VCaP (cell line): ENCODE data around the gene KHSRP.

Source experiments
- H3K27ac ChIP-seq: fragments of 450-650 bp; 2 replicates; pipeline ENCODE4 v1.5.1; 2017
- TF ChIP-seq, protein P1 (sequence below): fragments of 450-650 bp; conservative IDR thresholded peaks from 2 replicates; pipeline ENCODE4 v1.5.1; 2017; ENCODE audit warnings: mild to moderate bottlenecking, moderate library complexity

KHSRP gene

GRCh38 chr19:6423499-6424194, 964 bp downstream of the KHSRP start:
- TF ChIP-seq, protein P1, sequence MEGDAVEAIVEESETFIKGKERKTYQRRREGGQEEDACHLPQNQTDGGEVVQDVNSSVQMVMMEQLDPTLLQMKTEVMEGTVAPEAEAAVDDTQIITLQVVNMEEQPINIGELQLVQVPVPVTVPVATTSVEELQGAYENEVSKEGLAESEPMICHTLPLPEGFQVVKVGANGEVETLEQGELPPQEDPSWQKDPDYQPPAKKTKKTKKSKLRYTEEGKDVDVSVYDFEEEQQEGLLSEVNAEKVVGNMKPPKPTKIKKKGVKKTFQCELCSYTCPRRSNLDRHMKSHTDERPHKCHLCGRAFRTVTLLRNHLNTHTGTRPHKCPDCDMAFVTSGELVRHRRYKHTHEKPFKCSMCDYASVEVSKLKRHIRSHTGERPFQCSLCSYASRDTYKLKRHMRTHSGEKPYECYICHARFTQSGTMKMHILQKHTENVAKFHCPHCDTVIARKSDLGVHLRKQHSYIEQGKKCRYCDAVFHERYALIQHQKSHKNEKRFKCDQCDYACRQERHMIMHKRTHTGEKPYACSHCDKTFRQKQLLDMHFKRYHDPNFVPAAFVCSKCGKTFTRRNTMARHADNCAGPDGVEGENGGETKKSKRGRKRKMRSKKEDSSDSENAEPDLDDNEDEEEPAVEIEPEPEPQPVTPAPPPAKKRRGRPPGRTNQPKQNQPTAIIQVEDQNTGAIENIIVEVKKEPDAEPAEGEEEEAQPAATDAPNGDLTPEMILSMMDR, result no peak
- H3K27ac ChIP-seq, result peak overlapping the region; percentile 74

DNA sequence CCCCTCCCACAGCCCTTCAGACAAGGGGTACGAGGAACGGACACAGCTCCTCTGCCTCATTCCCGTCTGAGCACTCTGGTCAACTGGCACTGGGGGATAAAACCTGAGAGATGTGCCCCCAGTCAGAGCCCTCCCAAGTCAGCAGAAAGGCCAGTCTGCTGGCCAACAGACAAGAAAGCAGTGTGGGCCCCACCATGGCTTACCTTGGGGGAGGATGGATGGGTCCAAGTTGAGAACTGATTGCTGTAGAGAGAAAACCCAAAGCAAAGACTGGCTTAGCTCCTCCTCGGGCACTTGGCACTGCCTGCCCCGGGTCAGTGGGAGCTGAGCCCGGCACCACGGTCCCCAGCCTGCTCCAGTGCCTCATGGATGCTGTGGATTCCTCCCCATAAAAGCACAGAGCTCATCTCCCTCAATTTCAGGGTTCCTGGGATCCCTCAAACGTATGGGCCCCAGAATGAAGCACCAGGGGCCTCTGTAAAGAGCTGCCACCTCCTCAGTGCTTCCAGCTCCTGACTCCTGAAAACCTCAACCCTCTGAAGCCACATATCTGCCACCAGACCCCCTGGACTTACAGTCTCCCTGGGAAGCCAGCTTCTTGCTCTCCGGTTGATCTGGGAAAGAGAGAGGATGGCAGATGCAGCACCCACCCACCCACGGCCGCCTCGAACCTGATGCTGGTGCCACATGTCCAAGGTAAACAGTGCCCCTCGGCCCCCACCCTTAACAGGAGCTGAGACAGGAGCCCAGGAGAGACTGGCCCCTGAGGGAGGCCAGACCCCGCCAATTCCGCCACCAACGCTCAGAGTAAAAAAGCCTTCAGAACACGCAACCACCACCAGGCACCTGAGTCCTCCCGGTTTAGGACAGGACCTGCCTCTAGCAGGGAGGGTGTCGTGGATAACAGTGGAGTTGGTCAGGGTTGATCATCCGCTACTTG, 3.3 kb downstream of the KHSRP start:
- TF ChIP-seq, protein P1, result no peak
- no peak overlapping the region for H3K27ac ChIP-seq

DNA sequence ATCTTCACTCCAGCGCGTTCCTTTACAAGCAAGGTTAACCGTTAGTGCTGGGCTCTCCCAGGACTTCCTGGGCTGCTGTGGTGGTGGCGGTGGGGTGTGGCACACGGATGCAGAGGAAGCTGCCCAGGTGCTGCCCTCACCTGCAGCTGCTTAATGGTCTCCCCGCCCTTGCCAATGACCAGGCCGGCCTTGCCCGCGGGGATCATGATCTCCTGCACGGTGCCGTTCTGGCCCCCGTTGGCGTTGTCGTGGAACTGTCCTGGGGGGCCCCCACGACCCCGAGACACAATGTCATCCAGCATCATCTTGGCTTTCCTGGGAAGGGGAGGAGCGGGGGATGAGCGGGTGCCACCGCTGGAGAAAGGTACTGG, 6.1 kb downstream of the KHSRP start:
- TF ChIP-seq, protein P1, result no peak
- no peak overlapping the region for H3K27ac ChIP-seq

DNA sequence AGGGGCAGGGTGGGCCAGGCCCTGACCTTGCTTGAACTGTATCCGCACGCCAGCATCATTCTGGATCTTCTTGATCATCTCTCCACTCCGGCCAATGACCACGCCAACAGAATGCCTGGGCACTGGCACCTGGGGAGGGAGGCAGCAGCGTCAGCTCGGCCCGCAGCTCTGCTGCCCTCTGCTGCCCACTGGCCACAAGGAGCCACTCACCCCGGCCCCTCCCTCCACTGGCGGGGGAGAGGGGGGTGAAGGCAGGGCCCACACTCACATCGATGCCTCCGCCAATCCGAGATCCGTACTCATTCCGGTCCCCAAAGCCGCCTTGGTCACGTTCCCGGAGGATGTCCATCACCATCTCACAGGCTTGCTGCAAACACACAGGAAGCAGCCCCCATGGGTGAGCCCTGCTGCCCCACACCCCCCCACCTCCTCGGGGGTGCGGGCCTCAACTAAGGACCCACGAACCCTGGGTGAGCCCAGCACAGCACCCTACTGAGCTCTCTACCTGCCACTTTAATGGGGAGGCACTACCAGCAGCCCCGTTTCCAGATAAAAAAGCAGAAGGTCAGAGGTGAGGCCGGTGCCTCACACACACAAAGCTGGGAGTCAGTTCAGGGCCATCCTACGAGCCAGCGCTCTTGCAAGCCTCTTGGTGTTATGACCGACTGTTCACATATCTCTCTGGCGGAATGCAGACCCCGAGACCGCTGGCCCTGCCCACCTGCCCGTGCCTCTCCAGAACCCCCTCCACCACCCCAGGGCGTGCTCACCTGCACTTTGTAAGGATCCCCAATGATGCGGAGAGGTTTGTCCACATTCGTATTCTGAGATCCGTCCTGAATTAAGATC, 6.7 kb downstream of the KHSRP start:
- H3K27ac ChIP-seq, result no peak overlapping the region
- TF ChIP-seq, protein P1, result peak; percentile 49

GRCh38 chr19:6416658-6417405, 7.8 kb downstream of the KHSRP start:
- TF ChIP-seq, protein P1, result no peak
- no peak overlapping the region for H3K27ac ChIP-seq

DNA sequence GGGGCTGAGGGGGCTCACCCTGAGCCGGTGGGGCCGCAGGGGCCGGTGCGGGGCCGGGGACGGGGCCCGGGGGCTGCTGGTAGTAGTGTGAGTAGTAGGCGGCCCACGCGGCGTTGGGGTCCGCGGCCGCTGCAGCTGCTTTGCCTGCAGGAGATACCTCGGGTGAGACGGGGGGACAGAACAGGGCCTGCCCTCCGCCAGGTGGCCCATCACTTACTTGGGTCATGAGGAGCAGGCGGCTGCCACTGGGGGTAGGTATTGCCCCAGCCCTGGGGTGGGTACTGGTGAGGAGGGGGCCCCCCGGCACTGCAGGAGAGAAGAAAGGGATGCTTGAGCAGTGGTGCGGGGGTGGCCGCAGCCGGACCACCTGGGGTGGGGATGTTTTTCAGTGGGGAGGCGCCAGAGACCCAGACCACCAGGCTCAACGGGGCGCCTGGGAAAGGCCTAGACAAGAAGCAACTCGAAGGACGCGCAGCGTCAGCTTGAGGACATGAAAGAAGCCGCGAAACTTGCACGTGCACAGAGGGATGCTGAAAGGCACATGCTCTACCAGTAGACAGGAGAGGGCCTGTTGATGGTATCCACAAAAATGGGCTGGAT, 8.9 kb downstream of the KHSRP start:
- TF ChIP-seq, protein P1, result no peak
- no peak overlapping the region for H3K27ac ChIP-seq
